ENCODE measurements around the gene ITGA2B. TPM values are rescaled to one million over a fixed set of nuclear protein-coding genes. Genes with fewer than 3 reads are reported as not detected.
"Not testable (repeated sequence)": the region's sequence is repeated elsewhere in the genome, so short reads cannot be mapped to it uniquely, and the experiment has no call there.

ITGA2B gene
- total RNA-seq, 1 experiment from 2014 or later = 0.21 TPM

- not testable (repeated sequence) for DNase-seq (ENCODE audit: low spot score)
These were observed 4.7 kb upstream of the ITGA2B start for GRCh38 chr17:44394112-44394511.

DNA sequence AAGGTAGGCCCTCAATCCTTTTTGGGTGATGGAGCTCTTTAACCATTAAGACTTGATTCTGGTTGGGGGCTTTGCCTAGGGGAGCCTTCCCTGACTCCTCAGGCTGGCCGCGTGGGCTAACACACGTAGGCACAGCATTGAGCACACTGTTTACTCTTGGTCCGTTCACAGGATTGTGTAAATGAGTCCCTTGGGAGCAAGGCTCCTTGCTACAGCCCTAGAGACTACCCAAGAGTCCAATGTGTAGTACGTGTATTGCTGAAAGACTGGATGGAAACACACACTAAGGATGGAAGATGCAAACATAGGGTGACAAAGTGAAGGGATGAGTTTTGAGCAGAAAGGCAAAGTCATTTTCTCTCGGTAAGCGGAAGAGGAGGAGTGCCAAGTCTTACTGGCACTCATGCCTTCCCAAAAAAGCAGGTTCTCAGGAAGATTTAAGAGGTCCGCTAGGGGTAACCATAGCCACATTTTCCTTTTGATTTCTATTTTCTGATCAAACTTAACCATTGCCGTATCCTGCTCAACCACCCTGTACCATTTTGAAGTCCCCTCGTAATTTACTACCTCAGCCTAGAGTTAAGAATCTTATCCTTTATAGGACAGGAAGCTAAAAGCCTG lies 911 bp upstream of the ITGA2B start:
- DNase-seq (ENCODE audit: low spot score) = no peak

DNA sequence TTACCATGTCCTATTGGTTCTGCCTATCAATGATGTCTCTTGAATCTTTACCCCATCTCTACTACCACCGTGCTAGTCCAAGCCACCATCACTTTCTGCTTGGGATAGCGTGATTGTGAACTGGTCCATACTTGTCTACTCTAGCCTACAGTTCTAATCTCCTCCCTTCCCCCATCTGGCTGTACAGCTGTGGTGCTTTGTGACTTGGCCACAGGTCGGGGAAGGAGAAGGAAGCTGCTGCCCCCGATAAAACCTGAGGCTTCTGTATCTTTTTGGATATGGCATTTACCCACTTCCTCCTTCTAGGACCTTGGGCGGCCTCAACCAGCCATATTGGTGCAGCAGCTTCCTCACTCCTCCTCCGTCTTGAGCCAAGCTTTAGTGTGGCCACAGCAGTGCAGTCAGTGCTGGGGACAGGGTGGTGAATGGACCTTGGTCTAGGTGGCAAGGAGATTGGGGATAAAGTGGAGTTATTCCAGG lies 314 bp upstream of the ITGA2B start:
- no peak for DNase-seq (ENCODE audit: low spot score)

GRCh38 chr17:44387804-44388203 lies 1.6 kb downstream of the ITGA2B start:
- DNase-seq (ENCODE audit: low spot score) = no peak

- no peak for DNase-seq (ENCODE audit: low spot score)
These were observed 3.3 kb downstream of the ITGA2B start for GRCh38 chr17:44386182-44386525.

GRCh38 chr17:44385287-44386181 lies 3.9 kb downstream of the ITGA2B start:
- DNase-seq (ENCODE audit: low spot score) = peak; percentile 64

DNA sequence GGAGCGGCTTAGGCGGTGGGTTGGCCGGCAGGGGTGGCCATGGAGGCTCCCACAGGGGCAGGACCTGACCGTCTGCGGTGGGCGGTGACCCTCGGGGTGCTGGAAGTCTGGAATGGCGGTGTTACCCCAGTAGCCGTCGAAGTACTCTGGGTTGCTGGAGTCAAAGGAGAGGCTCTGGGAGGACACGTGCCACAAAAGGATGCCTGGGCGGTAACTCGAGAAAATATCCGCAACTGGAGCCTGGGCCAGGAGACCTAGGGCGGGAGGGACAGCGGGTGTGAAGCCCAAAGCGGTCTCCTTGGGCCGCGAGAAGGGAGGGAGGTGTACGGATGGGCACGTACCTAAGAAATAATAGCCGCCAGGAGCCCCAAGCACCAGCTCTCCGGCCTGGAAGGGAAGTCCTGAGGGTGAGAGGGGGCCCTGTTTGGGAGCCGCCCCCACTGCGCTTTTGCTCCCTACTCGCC lies 4.6 kb downstream of the ITGA2B start:
- DNase-seq (ENCODE audit: low spot score) = no peak

- DNase-seq (ENCODE audit: low spot score) = no peak
These were observed 5.1 kb downstream of the ITGA2B start for GRCh38 chr17:44384281-44384822.

- DNase-seq (ENCODE audit: low spot score) = no peak
These were observed 5.6 kb downstream of the ITGA2B start for GRCh38 chr17:44383861-44384260.

DNA sequence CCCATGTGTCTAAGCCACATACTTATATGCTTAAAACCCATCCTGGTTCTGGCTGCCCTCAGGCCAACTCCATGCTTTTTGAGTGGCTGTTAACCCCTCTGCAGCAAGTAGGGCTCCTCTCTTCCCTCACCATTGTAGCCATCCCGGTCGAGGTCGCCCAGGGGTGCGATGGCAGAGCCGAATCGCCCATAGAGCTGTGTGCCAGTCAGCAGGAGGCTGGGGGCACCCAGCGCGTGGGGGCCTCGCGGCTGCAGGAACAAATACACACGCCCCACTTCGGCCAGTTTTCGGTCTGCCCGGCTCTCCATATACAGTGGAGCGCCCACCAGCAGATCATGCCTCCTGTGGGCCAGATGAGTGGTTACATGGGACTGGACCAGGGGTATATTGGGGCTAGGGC lies 6.1 kb downstream of the ITGA2B start:
- DNase-seq (ENCODE audit: low spot score) = no peak

GRCh38 chr17:44382917-44383316 lies 6.5 kb downstream of the ITGA2B start:
- DNase-seq (ENCODE audit: low spot score) = no peak

- DNase-seq (ENCODE audit: low spot score) = no peak
These were observed 7.6 kb downstream of the ITGA2B start for GRCh38 chr17:44381810-44382305.

DNA sequence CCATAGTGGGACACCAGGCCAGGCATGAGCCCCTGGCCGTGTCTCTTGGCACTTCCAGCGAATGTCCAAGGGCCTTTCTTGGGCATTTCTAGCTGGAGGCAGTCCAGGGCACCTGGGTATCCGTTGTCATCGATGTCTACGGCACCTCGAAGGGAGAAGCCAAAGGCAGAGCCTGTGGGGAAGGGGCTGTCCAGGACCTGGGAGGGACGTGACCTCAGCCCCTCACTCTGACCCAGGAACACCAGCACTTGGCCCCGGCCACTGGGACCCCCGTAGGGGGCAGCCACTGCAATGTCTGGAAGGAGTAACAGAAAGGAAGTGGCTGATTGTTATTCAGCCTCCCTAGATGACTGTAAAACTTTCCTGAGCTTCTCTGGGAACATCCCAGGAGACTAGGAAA lies 8.7 kb downstream of the ITGA2B start:
- no peak for DNase-seq (ENCODE audit: low spot score)

- no peak for DNase-seq (ENCODE audit: low spot score)
These were observed 9.6 kb downstream of the ITGA2B start for GRCh38 chr17:44379887-44380286.

- DNase-seq (ENCODE audit: low spot score) = no peak
These were observed 11.2 kb downstream of the ITGA2B start for GRCh38 chr17:44378171-44378705.

GRCh38 chr17:44376779-44377178 lies 12.7 kb downstream of the ITGA2B start:
- DNase-seq (ENCODE audit: low spot score) = no peak

GRCh38 chr17:44376124-44376523 lies 13.3 kb downstream of the ITGA2B start:
- no peak for DNase-seq (ENCODE audit: low spot score)

DNA sequence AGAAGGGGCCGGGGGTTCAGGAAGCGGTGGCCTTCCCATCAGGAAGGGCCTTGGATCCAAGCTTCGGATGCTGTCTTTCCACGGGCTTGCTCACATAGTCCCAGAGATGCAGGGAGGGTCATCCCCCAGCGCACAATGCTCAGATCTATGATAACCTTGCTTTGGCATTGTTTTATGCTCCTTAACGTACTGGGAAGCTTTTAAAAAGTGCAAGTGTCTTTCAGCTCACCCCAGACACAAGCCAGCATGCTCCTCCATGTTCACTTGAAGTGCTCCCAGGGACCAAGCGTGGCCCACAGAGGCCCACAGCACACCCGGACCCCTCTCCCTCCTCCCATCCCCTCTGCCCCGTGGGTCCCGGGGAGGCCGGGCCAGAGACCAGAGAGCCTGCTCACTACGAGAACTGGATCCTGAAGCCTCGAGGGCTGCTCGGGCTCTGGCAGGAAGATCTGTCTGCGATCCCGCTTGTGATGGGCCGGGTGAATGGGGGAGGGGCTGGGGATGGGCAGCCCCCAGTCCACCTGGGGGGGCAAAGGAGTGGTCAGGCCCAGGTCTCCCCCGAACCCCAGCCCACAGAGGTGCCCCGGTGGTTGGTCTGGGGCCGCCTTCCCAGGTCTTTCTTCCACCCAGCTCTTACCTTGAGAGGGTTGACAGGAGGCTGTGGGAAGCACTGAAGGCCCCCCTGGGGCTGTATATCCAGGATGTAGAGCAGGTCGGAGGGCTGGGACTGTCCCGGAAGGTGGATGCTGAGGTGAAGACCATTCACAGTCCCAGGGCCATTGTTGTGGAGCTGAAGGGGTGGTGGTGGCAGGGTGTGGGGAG lies 14.0 kb downstream of the ITGA2B start:
- no peak for DNase-seq (ENCODE audit: low spot score)

DNA sequence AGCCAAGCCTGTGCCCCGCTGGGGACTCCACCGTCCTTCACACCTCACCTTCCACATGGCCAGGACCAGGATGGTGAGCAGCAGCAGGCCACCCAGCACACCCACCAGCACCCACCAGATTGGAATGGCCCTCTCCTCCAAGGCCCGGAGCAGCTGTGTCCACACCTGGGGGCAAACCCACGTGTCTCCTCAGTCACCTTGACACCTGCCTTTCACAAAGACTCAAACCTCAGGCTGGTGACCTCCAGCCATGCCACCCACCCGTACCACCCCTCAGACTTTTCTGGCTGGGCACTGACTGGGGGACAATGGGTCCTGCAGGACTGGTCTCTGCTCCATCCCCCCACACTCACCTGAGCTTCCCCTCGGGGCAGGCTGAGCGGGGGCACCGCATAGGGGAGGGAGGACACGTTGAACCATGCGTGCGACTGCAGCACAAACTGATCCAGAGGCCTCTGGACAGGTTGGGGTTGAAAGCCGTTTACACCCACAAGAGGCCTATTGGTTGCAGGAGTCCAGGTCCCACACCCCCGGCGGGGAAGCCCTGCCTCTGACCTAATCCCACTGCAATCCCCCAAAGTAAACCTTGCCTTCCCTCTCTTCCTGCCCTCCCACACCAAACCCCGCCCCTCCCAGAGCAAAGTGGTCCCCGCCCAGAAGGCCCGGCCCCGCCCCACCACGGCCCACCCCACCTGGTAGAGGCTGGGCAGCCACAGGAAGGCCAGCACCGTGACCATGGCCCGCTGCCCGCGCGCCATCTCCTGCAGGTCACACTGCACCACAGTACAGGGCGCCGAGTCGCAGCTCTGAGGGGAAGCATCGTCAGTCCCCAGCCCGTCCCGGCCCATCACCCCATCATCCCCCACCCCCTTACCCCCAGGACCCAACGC lies 14.9 kb downstream of the ITGA2B start:
- no peak for DNase-seq (ENCODE audit: low spot score)

- DNase-seq (ENCODE audit: low spot score) = no peak
These were observed 17.4 kb downstream of the ITGA2B start for GRCh38 chr17:44372036-44372435.
